ENCODE results near the gene FAM98A.

The FAM98A gene

GRCh38 chr2:33599175-33599942, at the start of gene FAM98A:
TSS of gene FAM98A (minus strand) at chr2:33599299. CDS start at chr2:33599221, 78 bp downstream.
- TF ChIP-seq CTCF (IDR thresholded peaks at IDR 0.05; ENCODE audit: insufficient read depth, low read depth, low read length, missing control alignments) = peak; percentile 12
- peak; percentile 99 for DNase-seq (ENCODE audit: low read depth)
- peak within 1 kb of the TSS; percentile 84 for H3K4me3 ChIP-seq (ENCODE audit: low read depth, low read length)

DNA sequence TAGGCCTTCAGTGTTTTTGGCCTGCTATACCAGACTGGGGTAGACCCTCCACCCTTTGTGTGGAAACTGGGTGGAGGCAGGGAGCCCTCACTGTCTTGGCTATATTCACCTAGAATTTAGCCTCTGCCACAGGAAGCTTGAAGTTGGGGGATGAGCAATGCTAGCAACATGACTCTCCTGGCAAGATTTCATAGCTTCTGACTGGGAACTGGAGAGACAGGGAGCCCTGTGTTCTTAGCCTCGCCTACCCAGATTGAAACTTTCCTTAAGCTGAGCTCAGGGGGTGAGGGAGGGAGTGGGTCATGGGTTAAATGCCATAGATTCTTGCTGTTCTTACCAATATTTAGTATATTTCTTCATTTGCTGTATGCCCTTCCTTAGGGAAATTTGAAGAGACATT, 46.8 kb upstream of the FAM98A start:
- TF ChIP-seq CTCF (IDR thresholded peaks at IDR 0.05; ENCODE audit: insufficient read depth, low read depth, low read length, missing control alignments) = no peak
- no peak for DNase-seq (ENCODE audit: low read depth)

GRCh38 chr2:33644215-33644614, 45.1 kb upstream of the FAM98A start:
- DNase-seq (ENCODE audit: low read depth) = no peak
- H3K4me3 ChIP-seq (ENCODE audit: low read depth, low read length) = no peak overlapping the region
- TF ChIP-seq CTCF (IDR thresholded peaks at IDR 0.05; ENCODE audit: insufficient read depth, low read depth, low read length, missing control alignments) = no peak

More for the DNA sequence above, 46.8 kb upstream of the FAM98A start:
- no peak overlapping the region for H3K4me3 ChIP-seq (ENCODE audit: low read depth, low read length)

- TF ChIP-seq CTCF (IDR thresholded peaks at IDR 0.05; ENCODE audit: insufficient read depth, low read depth, low read length, missing control alignments) = no peak
- DNase-seq (ENCODE audit: low read depth) = no peak
- H3K4me3 ChIP-seq (ENCODE audit: low read depth, low read length) = no peak overlapping the region
Measured at GRCh38 chr2:33636001-33636400, 36.9 kb upstream of the FAM98A start.

- DNase-seq (ENCODE audit: low read depth) = no peak
- TF ChIP-seq CTCF (IDR thresholded peaks at IDR 0.05; ENCODE audit: insufficient read depth, low read depth, low read length, missing control alignments) = no peak
- H3K4me3 ChIP-seq (ENCODE audit: low read depth, low read length) = no peak overlapping the region
Measured at GRCh38 chr2:33634261-33634910, 35.3 kb upstream of the FAM98A start.

DNA sequence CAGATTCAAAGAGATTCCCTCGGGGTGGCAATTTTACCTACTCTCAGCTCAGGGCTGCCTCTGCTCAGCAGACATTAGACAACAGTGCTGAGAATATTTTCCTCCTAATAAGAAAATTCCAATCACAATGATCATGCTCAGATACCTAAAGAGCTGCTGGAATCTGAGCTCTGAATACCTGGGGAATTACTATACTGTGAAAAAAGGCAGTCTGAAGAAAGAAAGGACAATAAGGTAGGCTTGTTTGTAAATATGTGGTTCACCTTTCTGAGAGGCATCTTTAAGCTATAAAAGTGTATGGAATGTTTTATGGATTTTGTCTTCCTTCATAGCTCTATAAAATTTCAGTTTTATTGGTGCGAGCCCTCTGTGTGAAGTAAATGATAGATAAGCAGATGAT, 34.2 kb upstream of the FAM98A start:
- DNase-seq (ENCODE audit: low read depth) = no peak
- H3K4me3 ChIP-seq (ENCODE audit: low read depth, low read length) = no peak overlapping the region
- TF ChIP-seq CTCF (IDR thresholded peaks at IDR 0.05; ENCODE audit: insufficient read depth, low read depth, low read length, missing control alignments) = no peak
